SK-N-SH treated with all-trans-retinoic acid at 6 μM for 48 hours (cell line): ENCODE measurements around the gene MYD88.

Source experiments
- ATAC-seq: fragments of 200-7000 bp; cut with Tn5 transposase; 3 replicates; pipeline ENCODE4 v1.9.1; 2020; ENCODE audit warnings: mild to moderate bottlenecking, moderate library complexity
- ARNTL ChIP-seq: fragments of 450-650 bp; formaldehyde crosslinking; IDR thresholded peaks from 2 replicates; pipeline ENCODE4 v1.5.0; 2020; ENCODE audit warnings: low read depth, mild to moderate bottlenecking, moderate library complexity, borderline replicate concordance
- BACH2 ChIP-seq: fragments of 250-450 bp; sonication (Bioruptor Pico); IDR thresholded peaks from 2 replicates; pipeline ENCODE4 v1.9.0; 2021; ENCODE audit warnings: mild to moderate bottlenecking, borderline replicate concordance
- CREB5 ChIP-seq: fragments of 250-450 bp; sonication (Bioruptor Pico); IDR thresholded peaks from 2 replicates; pipeline ENCODE4 v1.5.1; 2020; ENCODE audit warnings: low read depth, mild to moderate bottlenecking, moderate library complexity
- CSDC2 ChIP-seq: fragments of 250-450 bp; sonication (Bioruptor Pico); IDR thresholded peaks from 2 replicates; pipeline ENCODE4 v1.5.0; 2020; ENCODE audit warnings: mild to moderate bottlenecking, moderate library complexity
- CSRNP3 ChIP-seq: fragments of 250-450 bp; sonication (Bioruptor Pico); IDR thresholded peaks from 2 replicates; pipeline ENCODE4 v1.5.1; 2021; ENCODE audit warnings: mild to moderate bottlenecking, moderate library complexity
- ESRRG ChIP-seq: fragments of 250-450 bp; sonication (Bioruptor Pico); IDR thresholded peaks from 2 replicates; pipeline ENCODE4 v1.6.1; 2021; ENCODE audit warnings: mild to moderate bottlenecking
- GLIS3 ChIP-seq: fragments of 250-450 bp; sonication (Bioruptor Pico); IDR thresholded peaks from 2 replicates; pipeline ENCODE4 v1.5.0; 2020; ENCODE audit warnings: mild to moderate bottlenecking, moderate library complexity
- ISL1 ChIP-seq: fragments of 250-450 bp; sonication (Bioruptor Pico); IDR thresholded peaks from 2 replicates; pipeline ENCODE4 v2.1.2; 2022; ENCODE audit warnings: mild to moderate bottlenecking, moderate library complexity
- OSR1 ChIP-seq: fragments of 250-450 bp; sonication (Bioruptor Pico); IDR thresholded peaks from 2 replicates; pipeline ENCODE4 v1.8.0; 2022; ENCODE audit warnings: moderate library complexity, mild to moderate bottlenecking, inconsistent platforms
- PATZ1 ChIP-seq: fragments of 250-450 bp; sonication (Bioruptor Pico); IDR thresholded peaks from 2 replicates; pipeline ENCODE4 v1.8.0; 2020; ENCODE audit warnings: mild to moderate bottlenecking, moderate library complexity, borderline replicate concordance
- POU6F1 ChIP-seq: fragments of 250-450 bp; sonication (Bioruptor Pico); IDR thresholded peaks from 2 replicates; pipeline ENCODE4 v1.8.0; 2021; ENCODE audit warnings: low read depth, mild to moderate bottlenecking, moderate library complexity, borderline replicate concordance
- PPARA ChIP-seq: fragments of 250-450 bp; sonication (Bioruptor Pico); IDR thresholded peaks from 2 replicates; pipeline ENCODE4 v1.5.0; 2020; ENCODE audit warnings: mild to moderate bottlenecking, borderline replicate concordance
- RARB ChIP-seq: fragments of 250-450 bp; sonication (Bioruptor Pico); IDR thresholded peaks from 2 replicates; pipeline ENCODE4 v1.8.0; 2021; ENCODE audit warnings: mild to moderate bottlenecking, moderate library complexity
- SNAI2 ChIP-seq: fragments of 250-450 bp; sonication (Bioruptor Pico); IDR thresholded peaks from 2 replicates; pipeline ENCODE4 v1.5.0; 2020; ENCODE audit warnings: mild to moderate bottlenecking, moderate library complexity
- TOX ChIP-seq: fragments of 250-450 bp; sonication (Bioruptor Pico); IDR thresholded peaks from 2 replicates; pipeline ENCODE4 v1.8.0; 2021; ENCODE audit warnings: mild to moderate bottlenecking, moderate library complexity, borderline replicate concordance
- TSHZ2 ChIP-seq: fragments of 250-450 bp; sonication (Bioruptor Pico); IDR thresholded peaks from 2 replicates; pipeline ENCODE4 v1.5.0; 2020; ENCODE audit warnings: mild to moderate bottlenecking, moderate library complexity
- ZC3H10 ChIP-seq: fragments of 250-450 bp; sonication (Bioruptor Pico); IDR thresholded peaks from 2 replicates; pipeline ENCODE4 v1.5.1; 2021; ENCODE audit warnings: mild to moderate bottlenecking, moderate library complexity
- ZFP3 ChIP-seq: fragments of 250-450 bp; sonication (Bioruptor Pico); IDR thresholded peaks from 2 replicates; pipeline ENCODE4 v1.5.0; 2020; ENCODE audit warnings: mild to moderate bottlenecking, moderate library complexity
- ZFP30 ChIP-seq: fragments of 450-650 bp; formaldehyde crosslinking; IDR thresholded peaks from 2 replicates; pipeline ENCODE4 v1.5.0; 2022; ENCODE audit warnings: mild to moderate bottlenecking, moderate library complexity
- ZNF565 ChIP-seq: fragments of 450-650 bp; formaldehyde crosslinking; conservative IDR thresholded peaks from 2 replicates; pipeline ENCODE4 v1.5.0; 2020; ENCODE audit warnings: low read depth, mild to moderate bottlenecking, moderate library complexity
- ZNF70 ChIP-seq: fragments of 450-650 bp; formaldehyde crosslinking; IDR thresholded peaks from 2 replicates; pipeline ENCODE4 v1.5.0; 2020; ENCODE audit warnings: mild to moderate bottlenecking, moderate library complexity
- ZNF8 ChIP-seq: fragments of 450-650 bp; formaldehyde crosslinking; IDR thresholded peaks from 2 replicates; pipeline ENCODE4 v1.5.0; 2020; ENCODE audit warnings: mild to moderate bottlenecking, moderate library complexity

The MYD88 gene

GRCh38 chr3:38163841-38164642 is 25.6 kb downstream of the MYD88 start:
- ATAC-seq: no peak
- TF ChIP-seq ZNF8 (CRISPR knock-in tag): no peak
- TF ChIP-seq SNAI2 (CRISPR knock-in tag): no peak
- no peak for TF ChIP-seq PPARA
- no peak for TF ChIP-seq OSR1 (CRISPR knock-in tag)
- TF ChIP-seq ISL1 (CRISPR knock-in tag): no peak
- TF ChIP-seq CSDC2 (CRISPR knock-in tag): no peak
- TF ChIP-seq GLIS3: no peak
- no peak for TF ChIP-seq CREB5 (CRISPR knock-in tag)
- TF ChIP-seq ZC3H10 (CRISPR knock-in tag): no peak
- TF ChIP-seq ARNTL (CRISPR knock-in tag): no peak
- TF ChIP-seq TSHZ2 (CRISPR knock-in tag): no peak
- no peak for TF ChIP-seq BACH2
- no peak for TF ChIP-seq TOX (CRISPR knock-in tag)
- TF ChIP-seq ZFP30 (CRISPR knock-in tag): no peak
- no peak for TF ChIP-seq ESRRG (CRISPR knock-in tag)
- TF ChIP-seq ZNF70 (CRISPR knock-in tag): no peak
- TF ChIP-seq ZFP3 (CRISPR knock-in tag): no peak
- TF ChIP-seq ZNF565 (CRISPR knock-in tag): no peak
- no peak for TF ChIP-seq PATZ1 (CRISPR knock-in tag)

- TF ChIP-seq RARB (no peak), ISL1 (CRISPR knock-in tag) (no peak), ZNF565 (CRISPR knock-in tag) (no peak), CSRNP3 (CRISPR knock-in tag) (no peak), ZFP30 (CRISPR knock-in tag) (no peak), TOX (CRISPR knock-in tag) (no peak), POU6F1 (no peak), BACH2 (no peak), CSDC2 (CRISPR knock-in tag) (no peak), TSHZ2 (CRISPR knock-in tag) (no peak)
- TF ChIP-seq, all 23 proteins: peak for 0
- peak; percentile 39 for ATAC-seq
These were observed 26.1 kb downstream of the MYD88 start for GRCh38 chr3:38164643-38164951.
